Kidney glomerular epithelial cell (primary cell): Measurements from ENCODE around the gene IFI44L.
A peak's percentile ranks its signal among the peaks of the same experiment; 100 is the strongest.

Experiments used
- DNase-seq: peaks from one replicate; lab custom pipeline; 2025; lab: John Stamatoyannopoulos, UW

IFI44L gene

DNA sequence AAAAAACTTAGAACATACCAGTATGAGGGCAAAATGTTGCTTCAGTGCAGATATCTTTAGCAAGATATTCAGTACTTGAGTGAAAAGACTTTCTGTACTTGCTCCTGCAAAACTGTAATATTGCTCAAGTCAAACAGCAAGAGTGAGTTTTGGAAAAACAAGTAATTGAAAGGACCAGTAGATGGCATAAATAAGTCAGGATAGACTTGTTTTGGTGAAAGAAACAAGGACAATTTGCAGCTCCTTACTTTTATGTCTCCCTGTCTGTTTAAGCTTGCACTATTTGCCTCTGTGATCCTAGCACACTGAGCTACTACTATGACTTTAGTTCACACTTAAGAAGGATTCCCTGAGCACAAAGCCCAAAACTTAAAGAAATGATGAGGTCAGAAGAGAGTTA is 68.4 kb downstream of the IFI44L start:
- peak; percentile 34 for DNase-seq

DNA sequence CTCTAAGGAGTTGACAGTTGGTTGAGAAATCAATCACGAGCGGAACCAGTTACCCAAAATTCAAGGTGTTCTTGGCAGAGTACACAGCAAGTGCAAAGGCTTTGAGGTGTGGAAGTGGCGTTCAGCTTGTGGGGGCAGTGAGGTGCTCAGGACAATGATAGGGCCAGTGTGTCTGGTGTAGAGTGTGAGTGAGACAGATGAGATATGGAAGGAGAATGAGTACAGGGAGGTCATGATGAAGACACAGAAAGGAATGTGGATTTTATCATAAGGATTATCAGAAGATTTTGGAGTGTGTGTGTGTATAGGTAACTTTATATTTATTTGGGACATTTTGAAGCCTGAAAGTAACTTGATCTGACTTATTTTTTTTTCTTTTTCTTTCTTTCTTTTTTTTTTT is 70.3 kb downstream of the IFI44L start:
- DNase-seq, result peak; percentile 45

DNA sequence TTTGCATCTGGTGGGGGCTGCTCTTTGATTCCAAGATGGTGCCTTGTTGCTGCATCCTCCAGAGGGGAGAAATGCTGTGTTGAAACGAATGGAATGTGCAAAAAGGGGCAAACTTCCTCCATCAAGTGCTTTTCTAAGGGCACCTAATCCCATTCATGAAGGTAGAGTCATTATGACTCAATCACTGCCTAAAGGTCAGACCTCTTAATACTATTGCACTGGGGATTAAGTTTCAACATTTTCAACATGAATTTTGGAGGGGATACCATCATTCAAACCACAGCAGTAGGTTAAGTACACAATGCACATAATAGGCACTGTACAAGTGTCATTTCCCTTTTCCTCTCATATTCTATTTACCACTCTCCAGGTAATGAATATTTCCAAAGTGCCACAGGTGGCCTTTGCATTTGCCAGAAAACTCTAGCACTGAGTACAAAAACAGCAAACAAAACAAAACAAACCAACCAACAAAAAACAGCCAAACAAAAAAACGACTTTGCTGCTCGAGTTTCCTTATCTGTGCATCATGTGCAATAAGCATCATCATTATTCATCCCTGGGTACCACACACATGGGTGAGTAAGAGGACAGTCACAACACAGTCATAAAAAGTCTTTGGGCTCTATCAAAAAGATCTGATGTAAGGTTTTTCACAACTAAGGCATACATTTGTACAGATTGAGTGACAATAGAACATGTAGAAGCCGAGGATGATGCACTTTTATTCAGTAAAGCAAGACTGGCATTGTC is 71.9 kb downstream of the IFI44L start:
- no peak for DNase-seq
